GM12864 (cell line): Measurements from ENCODE around the gene ACER3.

Experiments used
- DNase-seq: peaks from one replicate; pipeline ENCODE4 v3.0.0-alpha.2; 2011; ENCODE audit warnings: low read depth
- H3K4me3 ChIP-seq: 2 replicates; pipeline ENCODE4 v1.5.1; 2011; ENCODE audit warnings: mild to moderate bottlenecking, low read depth, low read length, control low read depth
- CTCF ChIP-seq: IDR thresholded peaks from 2 replicates; pipeline ENCODE4 v1.5.1; 2011; ENCODE audit warnings: low read depth, mild to moderate bottlenecking, moderate library complexity, low read length, control low read depth, inconsistent platforms; ENCODE audit errors: missing control alignments

Gene ACER3

DNA sequence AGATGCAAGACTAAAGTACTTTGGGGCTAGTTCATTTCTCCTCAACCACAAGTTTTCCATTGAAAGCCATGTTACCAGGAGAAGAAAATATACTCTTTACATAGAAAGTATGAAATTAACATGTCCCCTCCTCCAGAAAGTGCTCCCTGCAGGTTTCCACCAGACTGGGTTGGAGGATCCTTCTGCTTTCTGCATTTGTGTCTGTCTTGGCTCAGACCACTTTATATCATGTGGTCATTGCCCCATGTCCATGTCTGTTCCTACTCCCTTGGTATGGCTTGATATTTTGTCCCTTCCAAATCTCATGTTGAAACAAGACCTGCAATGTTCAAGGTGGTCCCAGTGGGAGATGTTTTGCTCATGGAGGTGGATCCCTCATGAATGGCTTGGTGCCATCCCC is 28.4 kb upstream of the ACER3 start:
- no peak for TF ChIP-seq CTCF
- no peak for DNase-seq
- H3K4me3 ChIP-seq: no peak overlapping the region

DNA sequence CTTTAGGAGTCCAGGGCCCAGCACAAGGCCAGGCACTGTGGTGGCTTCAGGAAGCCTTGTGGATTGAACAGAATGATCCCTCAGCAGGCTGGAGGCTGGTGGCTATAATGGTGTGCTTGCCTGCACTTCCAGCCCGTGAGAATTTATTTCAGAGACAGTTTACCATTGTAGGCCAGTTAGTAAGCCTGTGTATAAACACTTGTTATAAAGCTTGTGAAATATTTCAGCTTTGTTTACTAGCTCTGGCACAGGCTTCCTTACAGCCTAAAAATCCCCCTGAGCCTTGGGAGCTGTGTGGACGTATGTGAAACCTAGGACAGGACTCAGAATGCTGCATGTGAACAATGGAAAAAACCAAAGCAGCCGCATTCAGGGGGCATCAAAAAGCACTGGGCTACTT is 26.6 kb upstream of the ACER3 start:
- H3K4me3 ChIP-seq: no peak overlapping the region
- DNase-seq: no peak
- TF ChIP-seq CTCF: no peak

DNA sequence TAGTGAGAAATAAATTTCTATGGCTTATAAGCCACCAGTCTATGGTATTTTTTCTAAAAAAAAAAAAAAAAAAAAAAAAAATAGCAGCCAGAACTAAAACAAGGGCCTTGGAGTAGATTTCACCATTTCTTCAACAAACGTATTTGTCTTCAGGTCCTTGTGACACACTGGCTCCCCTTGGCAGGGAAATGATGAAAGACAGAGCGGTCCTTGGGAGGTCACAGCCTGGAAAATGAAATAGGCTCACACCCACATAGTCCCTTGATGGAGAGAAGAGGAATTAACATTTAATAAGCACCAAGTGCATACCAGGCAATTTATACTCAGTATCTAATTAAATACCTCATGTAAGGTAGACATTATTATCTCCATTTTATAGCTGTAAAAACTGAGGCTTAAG is 25.7 kb upstream of the ACER3 start:
- no peak for DNase-seq
- no peak for TF ChIP-seq CTCF
- no peak overlapping the region for H3K4me3 ChIP-seq

- no peak for DNase-seq
- TF ChIP-seq CTCF: no peak
- H3K4me3 ChIP-seq: no peak overlapping the region
Measured at GRCh38 chr11:76835928-76836612, 24.6 kb upstream of the ACER3 start.

GRCh38 chr11:76836613-76837291 is 24.0 kb upstream of the ACER3 start:
- DNase-seq: no peak
- no peak for TF ChIP-seq CTCF

DNA sequence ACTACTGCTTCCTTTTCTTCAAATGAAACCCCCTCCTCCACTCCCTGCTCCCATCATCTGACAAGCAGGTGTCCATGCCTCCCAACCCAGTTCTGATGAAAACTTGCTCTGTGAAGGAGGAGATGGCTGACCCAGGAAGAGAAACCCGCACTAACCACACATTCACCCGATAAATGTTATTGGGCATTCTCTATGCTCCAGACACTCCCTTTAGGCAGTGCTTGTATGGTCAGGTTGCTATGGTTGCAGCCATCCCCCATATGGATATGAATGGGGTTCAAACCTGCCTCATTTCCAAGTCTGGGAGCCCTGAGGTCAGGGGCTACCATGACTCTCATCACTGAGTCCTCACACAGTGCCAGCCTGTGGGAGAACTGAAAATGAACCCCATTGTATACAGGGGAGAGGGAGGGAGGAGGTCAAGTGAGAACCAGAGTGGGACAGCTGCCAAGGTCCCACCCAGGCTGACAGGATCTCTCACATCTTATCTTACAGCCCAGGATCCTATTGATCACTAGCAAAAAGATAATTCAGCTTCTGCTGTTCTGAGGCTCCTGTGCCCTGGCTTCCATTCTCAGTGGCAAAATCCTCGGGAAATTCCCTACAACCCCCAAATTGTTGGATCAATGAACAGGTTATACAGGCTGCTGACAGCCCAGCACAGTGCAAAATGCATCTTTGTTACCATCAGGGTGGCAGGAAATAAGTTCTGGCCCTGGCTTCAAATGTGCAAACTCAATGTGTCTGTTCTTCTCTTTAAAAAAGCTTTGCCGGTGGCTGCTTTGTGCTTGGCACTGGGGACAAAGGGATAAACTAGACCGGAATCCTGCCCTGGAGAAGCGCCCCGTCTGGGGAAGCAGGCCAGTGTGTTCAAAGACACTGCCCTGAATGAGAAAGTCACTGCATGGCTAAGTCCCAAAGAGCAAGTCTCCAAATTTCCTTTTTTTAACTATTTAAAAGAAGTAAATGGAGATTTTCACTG is 22.7 kb upstream of the ACER3 start:
- no peak for DNase-seq
- no peak for TF ChIP-seq CTCF
- no peak overlapping the region for H3K4me3 ChIP-seq

More at GRCh38 chr11:76836613-76837291, 24.0 kb upstream of the ACER3 start:
- H3K4me3 ChIP-seq: no peak overlapping the region
